Measurements from ENCODE around the gene TAP2.

The TAP2 gene

GRCh38 chr6:32860674-32861073 is 22.1 kb upstream of the TAP2 start:
- Mint-ChIP-seq H3K4me3 (no peak overlapping the region), H3K4me1 (peaks cover 65% of the 10 kb centered on the region)

GRCh38 chr6:32858194-32858593 is 19.7 kb upstream of the TAP2 start:
- ATAC-seq (no peak), DNase-seq (no peak)
- peak overlapping the region; percentile 50 to 55 for H3K4me3 Mint-ChIP-seq
- H3K4me1 Mint-ChIP-seq = peaks cover 64% of the 10 kb centered on the region
- H3K27me3 Mint-ChIP-seq = no peaks in the 10 kb centered on the region
- no peaks in the 10 kb centered on the region for H3K9me3 Mint-ChIP-seq
- H3K27ac Mint-ChIP-seq = peak overlapping the region; percentile 50 to 84

More at GRCh38 chr6:32860674-32861073, 22.1 kb upstream of the TAP2 start:
- peak overlapping the region in 1 of 2 donors; percentile 49 for H3K27ac Mint-ChIP-seq
- DNase-seq (no peak), ATAC-seq (no peak)
- no peaks in the 10 kb centered on the region for H3K9me3 Mint-ChIP-seq
- no peaks in the 10 kb centered on the region for H3K27me3 Mint-ChIP-seq

GRCh38 chr6:32857156-32857891 is 18.8 kb upstream of the TAP2 start:
- Mint-ChIP-seq H3K4me3 (peak overlapping the region; percentile 40 to 52), H3K9me3 (no peaks in the 10 kb centered on the region), H3K27me3 (no peaks in the 10 kb centered on the region), H3K27ac (peak overlapping the region; percentile 35 to 55), H3K4me1 (peaks cover 64% of the 10 kb centered on the region)
- DNase-seq (no peak), ATAC-seq (no peak)

- ATAC-seq = no peak
- Mint-ChIP-seq H3K9me3 (no peaks in the 10 kb centered on the region), H3K4me1 (peaks cover 70% of the 10 kb centered on the region)
Measured at GRCh38 chr6:32855467-32856174, 17.1 kb upstream of the TAP2 start.

GRCh38 chr6:32854376-32855178 is 16.0 kb upstream of the TAP2 start:
- no peaks in the 10 kb centered on the region for H3K9me3 Mint-ChIP-seq
- DNase-seq (peak in 1 of 2 donors; percentile 56), ATAC-seq (peak; percentile 33)
- peak overlapping the region; percentile 98 to 100 for H3K27ac Mint-ChIP-seq
- peaks cover 70% of the 10 kb centered on the region for H3K4me1 Mint-ChIP-seq
- peak overlapping the region; percentile 99 for H3K4me3 Mint-ChIP-seq
- H3K27me3 Mint-ChIP-seq = no peaks in the 10 kb centered on the region

More at GRCh38 chr6:32855467-32856174, 17.1 kb upstream of the TAP2 start:
- H3K4me3 Mint-ChIP-seq = peak overlapping the region; percentile 99
- no peak for DNase-seq
- peak overlapping the region; percentile 72 to 94 for H3K27ac Mint-ChIP-seq
- H3K27me3 Mint-ChIP-seq = no peaks in the 10 kb centered on the region

GRCh38 chr6:32853541-32854375 is 15.2 kb upstream of the TAP2 start, which contains the start of the genes PSMB9 and TAP1:
Gene PSMB9, plus strand, starts transcription at chr6:32854192. Its CDS starts 38 bp downstream, at chr6:32854230.
Gene TAP1, minus strand, starts transcription at chr6:32853704. Its CDS starts 68 bp downstream, at chr6:32853636.
- DNase-seq (peak; percentile 93 to 95), ATAC-seq (peak; percentile 86)
- H3K27me3 Mint-ChIP-seq = no peaks in the 10 kb centered on the region
- peak within 1 kb of the TSS; percentile 99 for H3K4me3 Mint-ChIP-seq
- H3K9me3 Mint-ChIP-seq = no peaks in the 10 kb centered on the region
- H3K4me1 Mint-ChIP-seq = peaks cover 70% of the 10 kb centered on the region
- H3K27ac Mint-ChIP-seq = peak within 1 kb of the TSS; percentile 98 to 100

GRCh38 chr6:32852844-32853540 is 14.5 kb upstream of the TAP2 start:
- peak overlapping the region; percentile 97 to 100 for H3K27ac Mint-ChIP-seq
- ATAC-seq = peak; percentile 83
- H3K4me3 Mint-ChIP-seq = peak overlapping the region; percentile 99
- H3K9me3 Mint-ChIP-seq = no peaks in the 10 kb centered on the region
- peak; percentile 75 to 90 for DNase-seq
- peaks cover 70% of the 10 kb centered on the region for H3K4me1 Mint-ChIP-seq
- no peaks in the 10 kb centered on the region for H3K27me3 Mint-ChIP-seq

- H3K9me3 Mint-ChIP-seq = no peaks in the 10 kb centered on the region
Measured at GRCh38 chr6:32852018-32852843, 13.7 kb upstream of the TAP2 start.

GRCh38 chr6:32851025-32851424 is 12.5 kb upstream of the TAP2 start:
- no peak for ATAC-seq
- Mint-ChIP-seq H3K9me3 (no peaks in the 10 kb centered on the region), H3K4me3 (peak overlapping the region; percentile 99), H3K27ac (peak overlapping the region; percentile 49 to 87), H3K27me3 (no peaks in the 10 kb centered on the region), H3K4me1 (peaks cover 70% of the 10 kb centered on the region)
- no peak for DNase-seq

More at GRCh38 chr6:32852018-32852843, 13.7 kb upstream of the TAP2 start:
- Mint-ChIP-seq H3K27ac (peak overlapping the region; percentile 97 to 100), H3K27me3 (no peaks in the 10 kb centered on the region), H3K4me1 (peaks cover 70% of the 10 kb centered on the region), H3K4me3 (peak overlapping the region; percentile 99)
- ATAC-seq (no peak), DNase-seq (no peak)

- no peak for DNase-seq
- peak overlapping the region; percentile 72 to 84 for H3K27ac Mint-ChIP-seq
- no peaks in the 10 kb centered on the region for H3K27me3 Mint-ChIP-seq
- peaks cover 68% of the 10 kb centered on the region for H3K4me1 Mint-ChIP-seq
- ATAC-seq = no peak
- H3K9me3 Mint-ChIP-seq = no peaks in the 10 kb centered on the region
- H3K4me3 Mint-ChIP-seq = peak overlapping the region; percentile 63 to 93
Measured at GRCh38 chr6:32849126-32849525, 10.6 kb upstream of the TAP2 start.

GRCh38 chr6:32847795-32848194 is 9.3 kb upstream of the TAP2 start:
- Mint-ChIP-seq H3K4me1 (peaks cover 70% of the 10 kb centered on the region), H3K27me3 (no peaks in the 10 kb centered on the region), H3K9me3 (no peaks in the 10 kb centered on the region), H3K4me3 (peak overlapping the region; percentile 63 to 93), H3K27ac (peak overlapping the region in 1 of 2 donors; percentile 70)
- no peak for ATAC-seq
- no peak for DNase-seq

- Mint-ChIP-seq H3K27ac (peak overlapping the region; percentile 34 to 57), H3K4me3 (peak overlapping the region; percentile 63 to 93), H3K9me3 (no peaks in the 10 kb centered on the region), H3K4me1 (peaks cover 77% of the 10 kb centered on the region), H3K27me3 (no peaks in the 10 kb centered on the region)
- no peak for DNase-seq
- no peak for ATAC-seq
Measured at GRCh38 chr6:32847004-32847403, 8.5 kb upstream of the TAP2 start.

- DNase-seq (peak; percentile 46 to 68), ATAC-seq (peak; percentile 30)
- Mint-ChIP-seq H3K4me3 (peak overlapping the region; percentile 93 to 96), H3K9me3 (no peaks in the 10 kb centered on the region), H3K27me3 (no peaks in the 10 kb centered on the region), H3K27ac (peak overlapping the region; percentile 99 to 100), H3K4me1 (peaks cover 77% of the 10 kb centered on the region)
Measured at GRCh38 chr6:32845384-32845884, 6.9 kb upstream of the TAP2 start.

Data from stimulated activated naive CD8-positive, alpha-beta T cell treated with anti-CD3 and anti-CD28 coated beads, Interleukin-15, amount 100 ng/mL, for 72 hours (primary cell).